ENCODE measurements around the gene TBPL2. TPM values are rescaled to one million over a fixed set of nuclear protein-coding genes. Genes with fewer than 3 reads are reported as not detected.

TBPL2 gene
- total RNA-seq, 1 experiment from 2014 or later, result not detected

DNA sequence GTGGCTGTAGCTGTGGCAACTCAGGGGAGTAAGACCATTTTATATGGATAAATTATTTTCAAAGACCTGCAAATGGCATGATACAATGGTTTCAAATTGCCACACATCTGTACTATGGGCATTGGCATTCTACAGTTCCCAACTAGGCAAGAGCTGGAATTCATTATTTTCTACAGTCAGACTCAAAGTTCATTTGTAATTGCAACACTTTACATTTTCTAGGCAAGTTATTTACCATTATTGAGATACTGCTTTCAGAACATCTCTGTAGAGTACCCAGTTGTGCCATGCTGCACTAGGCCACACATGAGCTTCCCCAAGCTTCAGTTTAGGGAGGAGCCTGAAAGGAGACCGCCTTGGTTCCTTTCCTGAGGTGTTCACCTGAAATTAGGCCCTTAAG is 20.8 kb downstream of the TBPL2 start:
- no peaks in the 10 kb centered on the region for H3K27me3 ChIP-seq
- H3K36me3 ChIP-seq, result no peaks in the 10 kb centered on the region
- H3K4me3 ChIP-seq, result no peak overlapping the region
- no peak for DNase-seq
- H3K9me3 ChIP-seq, result no peaks in the 10 kb centered on the region

GRCh38 chr14:55418411-55418810 is 22.0 kb downstream of the TBPL2 start:
- H3K9me3 ChIP-seq, result no peaks in the 10 kb centered on the region
- H3K27me3 ChIP-seq, result no peaks in the 10 kb centered on the region
- no peak for DNase-seq
- H3K4me3 ChIP-seq, result no peak overlapping the region
- no peaks in the 10 kb centered on the region for H3K36me3 ChIP-seq

DNA sequence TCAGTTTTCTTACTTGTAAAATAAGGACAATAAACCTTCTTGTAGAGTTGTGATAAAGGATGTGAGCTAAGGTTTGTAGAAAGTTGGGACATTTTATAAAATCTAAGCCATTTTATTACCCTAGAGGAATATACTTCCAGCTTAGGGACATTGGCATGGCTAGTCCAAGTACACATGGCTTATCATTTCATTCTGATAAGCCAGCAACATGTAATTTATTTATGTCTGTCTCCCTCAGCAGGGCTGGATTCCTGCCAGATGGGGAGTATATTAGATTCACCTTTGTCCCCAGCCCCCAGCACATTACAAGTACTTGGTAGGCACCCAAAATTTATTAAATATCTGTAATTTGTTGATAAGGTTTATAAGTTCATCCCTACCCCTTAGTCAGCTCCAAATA is 22.5 kb downstream of the TBPL2 start:
- H3K36me3 ChIP-seq, result no peaks in the 10 kb centered on the region
- H3K9me3 ChIP-seq, result no peaks in the 10 kb centered on the region
- no peak for DNase-seq
- H3K4me3 ChIP-seq, result no peak overlapping the region
- no peaks in the 10 kb centered on the region for H3K27me3 ChIP-seq

DNA sequence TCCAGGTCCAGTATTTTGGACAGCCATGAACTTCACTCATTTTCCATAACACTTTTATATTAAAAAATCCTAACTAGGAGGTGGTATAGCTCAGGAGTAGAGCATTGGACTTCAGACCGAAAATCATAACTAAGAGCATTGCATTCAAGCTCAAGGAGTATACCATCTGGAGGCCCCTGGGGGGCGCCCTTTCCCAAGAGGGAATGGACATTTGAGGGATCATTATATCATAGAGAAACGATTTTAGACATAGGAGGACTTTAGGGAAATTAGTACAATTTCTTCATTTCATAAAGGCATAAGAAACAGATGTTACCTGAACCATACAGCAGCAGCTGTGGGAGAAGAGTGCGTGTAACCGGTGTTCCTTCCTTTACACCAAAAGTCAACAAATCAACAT is 23.6 kb downstream of the TBPL2 start:
- Histone ChIP-seq H3K9me3 (no peaks in the 10 kb centered on the region), H3K36me3 (no peaks in the 10 kb centered on the region), H3K4me3 (no peak overlapping the region), H3K27me3 (no peaks in the 10 kb centered on the region)
- DNase-seq, result peak; percentile 3

- Histone ChIP-seq H3K36me3 (no peaks in the 10 kb centered on the region), H3K27me3 (no peaks in the 10 kb centered on the region), H3K4me3 (no peak overlapping the region), H3K9me3 (no peaks in the 10 kb centered on the region)
- no peak for DNase-seq
These were observed 25.9 kb downstream of the TBPL2 start for GRCh38 chr14:55414551-55414950.

- DNase-seq, result no peak
- H3K36me3 ChIP-seq, result no peaks in the 10 kb centered on the region
- H3K27me3 ChIP-seq, result no peaks in the 10 kb centered on the region
- H3K4me3 ChIP-seq, result no peak overlapping the region
- no peaks in the 10 kb centered on the region for H3K9me3 ChIP-seq
These were observed 27.7 kb downstream of the TBPL2 start for GRCh38 chr14:55412676-55413075.

- Histone ChIP-seq H3K4me3 (peak within 1 kb of the TSS; percentile 93), H3K36me3 (no peaks in the 10 kb centered on the region), H3K27me3 (no peaks in the 10 kb centered on the region), H3K9me3 (no peaks in the 10 kb centered on the region)
- DNase-seq, result peak; percentile 81
These were observed 28.7 kb downstream of the TBPL2 start, which contains the start of gene ATG14 for GRCh38 chr14:55411426-55412389. TSS of gene ATG14 (minus strand) at chr14:55411830. CDS start at chr14:55411822, 8 bp downstream.

DNA sequence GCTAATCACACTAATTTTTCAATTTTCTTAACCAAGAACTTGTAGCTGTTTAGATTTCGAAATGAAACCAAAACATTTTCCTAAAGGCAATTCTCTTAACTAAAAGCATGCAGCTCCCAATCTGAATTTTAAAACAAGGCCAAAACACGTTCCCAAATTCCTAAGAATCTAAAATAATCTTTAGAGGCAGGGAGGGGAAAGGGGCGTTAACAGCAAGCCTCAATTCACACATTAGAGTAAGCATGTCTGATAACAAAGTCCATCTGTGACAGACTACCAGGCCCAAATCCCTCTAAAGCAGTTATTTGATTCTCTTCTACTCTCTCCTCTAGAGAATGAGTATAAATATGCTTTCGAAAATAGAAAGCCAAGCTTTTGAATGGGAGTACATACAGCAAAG is 29.5 kb downstream of the TBPL2 start:
- Histone ChIP-seq H3K36me3 (no peaks in the 10 kb centered on the region), H3K9me3 (no peaks in the 10 kb centered on the region)
- DNase-seq, result no peak

GRCh38 chr14:55404173-55404854 is 36.1 kb downstream of the TBPL2 start:
- Histone ChIP-seq H3K27me3 (no peaks in the 10 kb centered on the region), H3K36me3 (no peaks in the 10 kb centered on the region), H3K4me3 (no peak overlapping the region), H3K9me3 (no peaks in the 10 kb centered on the region)
- no peak for DNase-seq

More for the DNA sequence above, 29.5 kb downstream of the TBPL2 start:
- Histone ChIP-seq H3K27me3 (no peaks in the 10 kb centered on the region), H3K4me3 (peak overlapping the region; percentile 93)

DNA sequence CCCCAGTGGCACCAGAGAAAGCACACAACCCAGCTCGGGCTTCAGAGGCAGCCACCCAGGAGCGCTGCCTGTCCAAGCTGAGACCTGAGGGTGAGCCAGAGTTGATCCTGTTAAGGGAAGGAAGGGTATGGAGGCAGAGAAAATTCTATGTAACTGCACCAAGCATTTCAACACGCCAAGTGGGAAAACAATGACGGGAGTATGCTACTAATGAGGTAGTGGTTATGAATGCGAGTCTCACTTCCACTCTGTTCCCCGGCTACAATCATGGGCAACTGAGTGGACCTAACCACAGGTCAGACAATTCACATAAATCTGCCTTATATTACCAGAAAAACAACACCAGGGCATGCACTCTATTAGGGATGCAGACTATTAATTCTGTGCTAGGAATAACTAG is 38.7 kb downstream of the TBPL2 start:
- DNase-seq, result no peak

GRCh38 chr14:55399852-55400251 is 40.6 kb downstream of the TBPL2 start:
- H3K27me3 ChIP-seq, result no peaks in the 10 kb centered on the region
- no peak overlapping the region for H3K4me3 ChIP-seq
- no peaks in the 10 kb centered on the region for H3K9me3 ChIP-seq
- peak; percentile 7 for DNase-seq
- H3K36me3 ChIP-seq, result no peaks in the 10 kb centered on the region

More for the DNA sequence above, 38.7 kb downstream of the TBPL2 start:
- H3K9me3 ChIP-seq, result no peaks in the 10 kb centered on the region
- H3K36me3 ChIP-seq, result no peaks in the 10 kb centered on the region
- H3K4me3 ChIP-seq, result no peak overlapping the region
- H3K27me3 ChIP-seq, result no peaks in the 10 kb centered on the region

DNA sequence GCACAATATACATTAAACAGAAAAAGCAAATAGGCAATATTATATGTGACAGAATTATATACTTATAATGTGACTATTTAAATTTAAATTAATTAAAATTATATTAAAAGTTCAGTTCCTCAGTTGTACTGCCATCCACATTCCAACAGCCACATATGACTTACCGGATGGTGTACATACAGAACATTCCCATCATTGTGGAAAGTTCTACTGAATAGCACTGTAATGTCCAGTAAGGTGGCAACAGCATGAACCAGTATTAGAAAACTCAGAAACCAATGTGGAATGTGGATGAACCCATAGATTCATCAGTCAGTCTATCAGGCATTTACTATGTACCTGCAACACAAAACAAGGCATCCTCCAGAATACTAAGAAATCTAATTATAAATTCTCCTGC is 41.2 kb downstream of the TBPL2 start:
- Histone ChIP-seq H3K4me3 (no peak overlapping the region), H3K36me3 (no peaks in the 10 kb centered on the region), H3K27me3 (no peaks in the 10 kb centered on the region), H3K9me3 (no peaks in the 10 kb centered on the region)
- no peak for DNase-seq

DNA sequence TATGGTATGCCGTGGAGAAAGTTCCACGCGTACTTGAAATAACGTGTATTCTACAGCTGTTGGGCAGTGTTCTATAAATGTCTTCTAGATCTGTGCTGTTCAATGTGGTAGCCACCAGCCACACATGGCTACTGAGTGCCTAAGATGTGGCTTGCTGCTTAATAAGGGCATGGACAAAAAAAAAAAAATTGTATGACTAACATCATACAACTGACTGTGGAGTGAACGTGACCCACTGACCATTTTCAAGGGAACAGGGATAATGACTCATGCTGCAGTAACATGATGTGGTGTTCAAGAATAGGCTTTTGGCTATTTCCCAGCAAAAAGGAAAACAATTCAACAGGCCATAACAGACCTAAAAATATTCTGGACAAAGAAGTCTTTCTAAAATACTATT is 41.7 kb downstream of the TBPL2 start:
- DNase-seq, result peak; percentile 62
- Histone ChIP-seq H3K9me3 (no peaks in the 10 kb centered on the region), H3K4me3 (no peak overlapping the region)

DNA sequence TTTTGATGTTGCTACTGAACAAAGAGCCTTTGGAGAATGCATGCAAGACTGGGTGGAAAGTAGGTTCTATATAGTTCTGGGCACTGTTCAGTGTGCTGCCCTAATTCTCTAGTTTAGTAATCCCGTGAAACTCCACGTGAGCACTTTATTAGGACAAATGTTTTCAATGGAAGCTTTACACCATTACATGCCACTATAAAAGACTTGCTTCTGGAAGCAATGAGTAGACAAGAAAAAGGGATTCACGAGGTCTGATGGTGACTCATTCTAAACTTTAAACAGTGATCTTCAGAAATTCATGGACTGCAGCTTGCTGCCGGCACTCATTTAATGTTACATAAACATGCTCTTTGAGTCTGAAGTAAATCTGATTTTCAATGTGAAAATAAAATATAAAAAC is 51.1 kb downstream of the TBPL2 start:
- H3K9me3 ChIP-seq, result no peaks in the 10 kb centered on the region
- no peak for DNase-seq
- H3K27me3 ChIP-seq, result no peaks in the 10 kb centered on the region
- H3K4me3 ChIP-seq, result no peak overlapping the region
- peaks cover 7% of the 10 kb centered on the region; the same call in 1 of the 2 replicates for H3K36me3 ChIP-seq

More for the DNA sequence above, 41.7 kb downstream of the TBPL2 start:
- no peaks in the 10 kb centered on the region for H3K27me3 ChIP-seq
- no peaks in the 10 kb centered on the region for H3K36me3 ChIP-seq

DNA sequence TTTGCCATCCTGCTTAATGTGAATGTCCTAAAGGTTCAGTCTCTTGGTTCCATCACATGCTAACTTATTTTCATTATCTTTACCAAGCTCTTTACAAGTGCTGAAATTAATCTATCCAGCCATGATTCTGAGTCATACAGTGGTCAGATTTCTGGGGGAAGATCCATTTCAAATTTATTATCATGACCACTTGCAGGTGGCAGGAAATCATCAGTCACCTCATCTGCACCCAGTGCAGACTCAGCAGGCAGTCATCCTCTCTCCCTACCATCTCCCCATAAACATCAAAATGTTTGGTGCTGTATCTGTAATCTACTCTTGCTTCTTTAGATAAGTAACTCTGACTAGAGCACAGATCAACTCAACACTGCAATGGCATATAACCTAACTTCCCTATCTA is 52.3 kb downstream of the TBPL2 start:
- no peaks in the 10 kb centered on the region for H3K9me3 ChIP-seq
- H3K4me3 ChIP-seq, result no peak overlapping the region
- H3K27me3 ChIP-seq, result no peaks in the 10 kb centered on the region
- no peak for DNase-seq
- H3K36me3 ChIP-seq, result peaks cover 7% of the 10 kb centered on the region; the same call in 1 of the 2 replicates

GRCh38 chr14:55387121-55387520 is 53.3 kb downstream of the TBPL2 start:
- H3K9me3 ChIP-seq, result no peaks in the 10 kb centered on the region
- H3K4me3 ChIP-seq, result no peak overlapping the region
- H3K27me3 ChIP-seq, result no peaks in the 10 kb centered on the region
- peaks cover 7% of the 10 kb centered on the region; the same call in 1 of the 2 replicates for H3K36me3 ChIP-seq
- DNase-seq, result no peak

GRCh38 chr14:55386037-55386808 is 54.2 kb downstream of the TBPL2 start:
- Histone ChIP-seq H3K36me3 (peaks cover 10% of the 10 kb centered on the region; the same call in 1 of the 2 replicates), H3K9me3 (no peaks in the 10 kb centered on the region), H3K4me3 (no peak overlapping the region), H3K27me3 (no peaks in the 10 kb centered on the region)
- no peak for DNase-seq

Data from MG63 (cell line).